Adrenal gland (tissue), 12 donors: ENCODE data around the gene TRMO. TPM values are rescaled to one million over a fixed set of nuclear protein-coding genes. Genes with fewer than 3 reads are reported as not detected.
"Not testable (repeated sequence)": the region's sequence is repeated elsewhere in the genome, so short reads cannot be mapped to it uniquely, and the experiment has no call there.

Source experiments
- DNase-seq, 7 donors: peaks; one replicate each; pipeline ENCODE4 v3.0.0-alpha.2; 2019 to 2020
- H3K27ac ChIP-seq, 5 donors: fragments of 200-600 bp; sonication (generic) in 4 of 5; 1 replicate in 3 of 5; 2 replicates in 2 of 5; pipeline versions ENCODE4 v1.5.1 to v1.8.0; 2016 to 2020; ENCODE audit warnings: mild to moderate bottlenecking in 1 of 5
- H3K27me3 ChIP-seq: fragments of 200-600 bp; 2 replicates; pipeline ENCODE4 v1.8.0; 2021
- H3K36me3 ChIP-seq, 2 donors: fragments of 200-600 bp; replicated peaks in 1 of 2; 1 replicate in 1 of 2; 2 replicates in 1 of 2; pipeline versions ENCODE4 v1.5.1 to v1.8.0; 2018 to 2022
- H3K4me1 ChIP-seq, 2 donors: fragments of 200-600 bp; replicated peaks in 1 of 2; 1 replicate in 1 of 2; 2 replicates in 1 of 2; pipeline versions ENCODE4 v1.5.1 to v1.8.0; 2018 to 2021
- H3K4me3 ChIP-seq, 4 donors: fragments of 200-600 bp; sonication (generic) in 3 of 4; one replicate each; pipeline ENCODE4 v1.5.1; 2016 to 2018
- H3K9me3 ChIP-seq, 3 donors: fragments of 200-600 bp; sonication (generic) in 1 of 3; replicated peaks in 1 of 3; 1 replicate in 2 of 3; 2 replicates in 1 of 3; pipeline versions ENCODE4 v1.5.1 to v1.8.0; 2016 to 2021
- POLR2A ChIP-seq, 2 donors: fragments of 450-650 bp; IDR thresholded peaks; one replicate each; pipeline ENCODE4 v1.6.1; 2017; ENCODE audit warnings: antibody characterized with exemption in 2 of 2, mild to moderate bottlenecking in 2 of 2, moderate library complexity in 1 of 2
- WGBS, 4 donors: extraction: QIAGEN DNeasy Blood & Tissue Kit in 2 of 4; methylation state at CpG; one replicate each; pipeline versions ENCODE4 v1.1.5 to v1.1.7; 2013 to 2017; 5-methylcytosine and 5-hydroxymethylcytosine counted together
- intact Hi-C, 2 donors: fragments of 100-400 bp; cut with DNase I; formaldehyde crosslinking; loops; one replicate each; pipeline versions ENCODE4 v1.14.1 to v1.15.0; 2022 to 2023
- polyA plus RNA-seq, 3 donors: library from polyadenylated mRNA; stranded (reverse); fragments of 200-250 nt in 2 of 3; fragments of 350-450 nt in 1 of 3; fragmentation: Illumina TruSeq in 1 of 3; extraction: RNeasy Lipid Tissue Mini Kit (QIAGEN cat#74804) in 1 of 3; gene quantifications; one replicate each; pipeline ENCODE4 v1.2.3, GENCODE V29; 2013 to 2014
- total RNA-seq, 9 donors: library from RNA; depleted of rRNA in 4 of 9; stranded (reverse); fragments of >200 nt in 4 of 9; fragments of 120-200 nt in 1 of 9; fragmentation: NEBNext Ultra II Directional in 1 of 9; extraction: Animal tissue kit (Norgen Biotek cat#: 25700) in 1 of 9; gene quantifications; one replicate each; pipeline versions ENCODE4 v1.1.0 to v1.2.4, GENCODE V29; 2013 to 2023
- TF ChIP-seq, protein P1 (sequence below), 6 experiments: fragments of 450-650 bp in 4 of 6; fragments of 200-600 bp in 2 of 6; sonication (generic) in 1 of 6; IDR thresholded peaks; 1 replicate in 5 of 6; 2 replicates in 1 of 6; pipeline versions ENCODE4 v1.5.1 to v1.8.0; 2016 to 2021; ENCODE audit warnings: antibody characterized with exemption in 6 of 6, mild to moderate bottlenecking in 2 of 6, moderate library complexity in 1 of 6
- donor health status: healthy with polysubstance abuse.
- donor health status: Bipolar disorder and iron deficiency.
- donor health status: DM: yes; HTN: yes; CAD: no.
- donor health status: DM: no; HTN: no; CAD: no.
- donor health status: DM: no; HTN: no; CAD: no.
- donor health status: DM: yes; HTN: yes; CAD: no.

The TRMO gene
- total and polyA plus RNA-seq, 12 donors = 7.8 to 40.4 (median 17.1) TPM

DNA sequence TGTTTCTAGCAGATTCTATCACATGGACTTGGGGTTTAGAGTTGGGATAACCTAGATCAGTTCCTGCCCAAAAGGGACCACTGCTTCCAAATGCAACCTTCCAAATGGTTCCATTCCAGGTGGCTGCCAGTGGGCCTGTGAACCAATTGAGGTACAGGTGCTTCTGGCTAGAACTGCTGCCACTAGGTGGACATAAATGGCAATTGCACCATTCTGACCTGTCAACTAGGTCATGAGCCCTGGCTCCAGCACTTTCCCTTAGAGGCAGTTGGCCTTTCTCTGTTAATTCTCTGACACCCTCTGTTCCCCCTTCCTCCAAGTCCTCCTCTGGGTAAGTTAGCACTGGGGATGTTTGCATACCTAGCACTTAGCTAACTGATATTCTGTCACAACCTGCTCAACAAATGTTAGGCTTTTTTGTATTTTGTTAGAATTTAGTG is 32.3 kb upstream of the TRMO start:
- H3K36me3 ChIP-seq = no peaks in the 10 kb centered on the region
- TF ChIP-seq, protein P1, sequence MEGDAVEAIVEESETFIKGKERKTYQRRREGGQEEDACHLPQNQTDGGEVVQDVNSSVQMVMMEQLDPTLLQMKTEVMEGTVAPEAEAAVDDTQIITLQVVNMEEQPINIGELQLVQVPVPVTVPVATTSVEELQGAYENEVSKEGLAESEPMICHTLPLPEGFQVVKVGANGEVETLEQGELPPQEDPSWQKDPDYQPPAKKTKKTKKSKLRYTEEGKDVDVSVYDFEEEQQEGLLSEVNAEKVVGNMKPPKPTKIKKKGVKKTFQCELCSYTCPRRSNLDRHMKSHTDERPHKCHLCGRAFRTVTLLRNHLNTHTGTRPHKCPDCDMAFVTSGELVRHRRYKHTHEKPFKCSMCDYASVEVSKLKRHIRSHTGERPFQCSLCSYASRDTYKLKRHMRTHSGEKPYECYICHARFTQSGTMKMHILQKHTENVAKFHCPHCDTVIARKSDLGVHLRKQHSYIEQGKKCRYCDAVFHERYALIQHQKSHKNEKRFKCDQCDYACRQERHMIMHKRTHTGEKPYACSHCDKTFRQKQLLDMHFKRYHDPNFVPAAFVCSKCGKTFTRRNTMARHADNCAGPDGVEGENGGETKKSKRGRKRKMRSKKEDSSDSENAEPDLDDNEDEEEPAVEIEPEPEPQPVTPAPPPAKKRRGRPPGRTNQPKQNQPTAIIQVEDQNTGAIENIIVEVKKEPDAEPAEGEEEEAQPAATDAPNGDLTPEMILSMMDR (IDR thresholded peaks at IDR 0.05) = peak; percentile 29 to 56 (median 50)
- no peak for TF ChIP-seq POLR2A (IDR thresholded peaks at IDR 0.05)
- H3K27me3 ChIP-seq = no peaks in the 10 kb centered on the region
- H3K4me1 ChIP-seq = no peaks in the 10 kb centered on the region
- H3K4me3 ChIP-seq = no peak overlapping the region
- no peak overlapping the region for H3K27ac ChIP-seq
- DNase-seq = peak; percentile 17 to 69 (median 36)
- intact Hi-C loops = no loop called here
- H3K9me3 ChIP-seq = no peaks in the 10 kb centered on the region

DNA sequence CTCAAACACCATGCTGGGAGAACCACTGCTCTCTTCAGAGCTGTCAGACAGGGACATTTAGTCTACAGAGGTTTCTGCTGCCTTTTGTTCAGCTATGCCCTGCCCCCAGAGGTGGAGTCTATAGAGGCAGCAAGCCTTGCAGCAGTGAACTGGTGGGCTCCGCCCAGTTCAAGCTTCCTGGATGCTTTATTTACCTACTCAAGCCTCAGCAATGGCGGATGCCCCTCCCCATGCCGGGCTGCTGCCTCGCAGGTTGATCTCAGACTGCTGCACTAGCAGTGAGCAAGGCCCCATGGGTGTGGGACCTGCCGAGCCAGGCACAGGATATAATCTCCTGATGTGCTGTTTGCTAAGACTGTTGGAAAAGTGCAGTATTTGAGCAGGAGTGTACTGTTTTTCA is 28.6 kb upstream of the TRMO start:
- DNase-seq, H3K36me3 ChIP-seq, H3K9me3 ChIP-seq, H3K4me1 ChIP-seq, H3K27me3 ChIP-seq, H3K27ac ChIP-seq, H3K4me3 ChIP-seq, intact Hi-C loops: not testable (repeated sequence)
- WGBS, 4 donors = 71 to 100% (median 81%) methylated on average over 1 to 5 of the region's 5 CpGs

DNA sequence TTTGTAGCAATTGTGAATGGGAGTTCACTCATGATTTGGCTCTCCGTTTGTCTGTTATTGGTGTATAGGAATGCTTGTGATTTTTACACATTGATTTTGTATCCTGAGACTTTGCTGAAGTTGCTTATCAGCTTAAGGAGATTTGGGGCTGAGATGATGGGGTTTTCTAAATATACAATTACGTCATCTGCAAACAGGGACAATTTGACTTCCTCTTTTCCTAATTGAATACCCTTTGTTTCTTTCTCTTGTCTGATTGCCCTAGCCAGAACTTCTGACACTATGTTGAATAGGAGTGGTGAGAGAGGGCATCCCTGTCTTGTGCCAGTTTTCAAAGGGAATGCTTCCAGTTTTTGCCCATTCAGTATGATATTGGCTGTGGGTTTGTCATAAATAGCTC is 24.8 kb upstream of the TRMO start:
- intact Hi-C loops = not testable (repeated sequence)
- WGBS, 4 donors = 34 to 80% (median 54%) methylated on average over 2 of the region's 2 CpGs

DNA sequence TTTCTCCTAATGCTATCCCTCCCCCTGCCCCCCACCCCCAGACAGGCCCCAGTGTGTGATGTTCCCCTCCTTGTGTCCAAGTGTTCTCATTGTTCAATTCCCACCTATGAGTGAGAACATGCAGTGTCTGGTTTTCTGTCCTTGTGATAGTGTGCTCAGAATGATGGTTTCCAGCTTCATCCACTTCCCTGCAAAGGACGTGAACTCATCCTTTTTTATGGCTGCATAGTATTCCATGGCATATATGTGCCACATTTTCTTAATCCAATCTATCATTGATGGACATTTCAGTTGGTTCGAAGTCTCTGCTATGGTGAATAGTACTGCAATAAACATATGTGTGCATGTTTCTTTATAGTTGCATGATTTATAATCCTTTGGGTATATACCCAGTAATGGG is 23.2 kb upstream of the TRMO start:
- H3K27ac ChIP-seq, H3K4me1 ChIP-seq, DNase-seq, H3K9me3 ChIP-seq, H3K36me3 ChIP-seq, H3K27me3 ChIP-seq, H3K4me3 ChIP-seq, intact Hi-C loops: not testable (repeated sequence)
- WGBS, 4 donors = 61 to 79% (median 75%) methylated on average over 2 of the region's 2 CpGs

More for the DNA sequence above, 24.8 kb upstream of the TRMO start:
- not testable (repeated sequence) for H3K27ac ChIP-seq, H3K9me3 ChIP-seq, H3K4me3 ChIP-seq, H3K27me3 ChIP-seq, DNase-seq, H3K4me1 ChIP-seq, H3K36me3 ChIP-seq

DNA sequence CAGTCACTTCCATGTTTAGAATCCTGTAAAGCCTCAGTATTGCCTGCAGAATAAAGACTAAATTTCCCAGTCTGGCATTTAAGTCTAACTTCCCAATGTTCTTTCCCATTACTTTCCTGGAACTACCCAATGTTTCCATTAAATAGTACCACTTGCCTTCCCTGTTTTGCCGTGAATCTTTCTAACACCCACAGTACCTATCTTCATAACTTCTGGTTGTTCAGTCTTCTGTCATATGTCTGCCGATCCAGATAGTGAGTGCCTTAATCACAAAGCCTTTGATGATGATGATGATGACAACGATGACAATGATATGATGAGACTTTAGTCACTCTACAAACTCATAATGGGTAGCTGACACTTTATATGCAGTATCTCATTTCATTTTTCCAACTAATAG is 22.3 kb upstream of the TRMO start:
- 76 to 84% (median 78%) methylated on average over 3 of the region's 3 CpGs for WGBS, 4 donors

DNA sequence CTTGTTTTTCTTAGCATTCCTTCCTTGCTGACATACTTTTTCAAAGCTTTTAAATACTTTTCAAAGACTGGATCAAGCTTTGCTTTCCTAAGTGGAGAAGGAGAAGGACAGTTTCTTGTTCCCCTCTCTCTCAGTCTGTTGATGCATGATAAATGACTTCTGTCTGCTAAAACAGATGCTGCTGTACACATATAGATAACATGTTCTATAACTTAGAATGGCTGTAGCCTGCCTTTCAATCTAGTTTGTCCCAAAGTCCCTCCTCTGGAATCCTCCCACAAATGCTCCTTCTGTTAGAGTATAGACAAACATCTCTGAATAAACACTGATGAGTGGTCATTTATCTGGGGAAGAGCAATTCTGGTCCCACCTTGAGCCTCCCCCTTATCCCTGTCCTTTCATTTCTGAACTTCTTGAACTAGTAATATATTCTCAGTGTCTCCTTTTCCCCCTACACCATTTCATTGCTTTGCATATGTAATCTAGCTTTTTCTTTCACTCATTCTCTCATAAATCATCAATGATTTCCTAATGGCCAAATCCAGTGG is 21.1 kb upstream of the TRMO start:
- intact Hi-C loops = no loop called here

More for the DNA sequence above, 22.3 kb upstream of the TRMO start:
- no peaks in the 10 kb centered on the region for H3K9me3 ChIP-seq
- H3K4me3 ChIP-seq = no peak overlapping the region
- TF ChIP-seq POLR2A (IDR thresholded peaks at IDR 0.05) = no peak
- TF ChIP-seq, protein P1 (IDR thresholded peaks at IDR 0.05) = no peak
- no peak for DNase-seq
- H3K36me3 ChIP-seq = no peaks in the 10 kb centered on the region
- no peaks in the 10 kb centered on the region for H3K4me1 ChIP-seq
- peaks cover 5% of the 10 kb centered on the region for H3K27me3 ChIP-seq
- intact Hi-C loops = no loop called here
- no peak overlapping the region for H3K27ac ChIP-seq

More for the DNA sequence above, 21.1 kb upstream of the TRMO start:
- H3K27me3 ChIP-seq = peaks cover 12% of the 10 kb centered on the region
- H3K4me1 ChIP-seq = no peaks in the 10 kb centered on the region
- H3K9me3 ChIP-seq = no peaks in the 10 kb centered on the region
- H3K4me3 ChIP-seq = no peak overlapping the region
- DNase-seq = no peak
- no peak overlapping the region for H3K27ac ChIP-seq
- no peaks in the 10 kb centered on the region for H3K36me3 ChIP-seq
- no peak for TF ChIP-seq POLR2A (IDR thresholded peaks at IDR 0.05)
- TF ChIP-seq, protein P1 (IDR thresholded peaks at IDR 0.05) = no peak
